ENCODE measurements around the gene PML. TPM values are rescaled to one million over a fixed set of nuclear protein-coding genes. Genes with fewer than 3 reads are reported as not detected.

Gene PML
- total and polyA plus RNA-seq, 9 of the 15 experiments (the other 6 are each of a cell fraction or from before 2014, with no cell fraction given), result 5.0 to 50.7 (median 10.1) TPM

GRCh38 chr15:73950831-73951561 is 43.5 kb upstream of the PML start (continued):
- no peak for TF ChIP-seq SMAD3 (CRISPR knock-in tag; conservative IDR thresholded peaks at IDR 0.05)
- TF ChIP-seq E2F4 (CRISPR knock-in tag; IDR thresholded peaks at IDR 0.05; ENCODE audit: low read depth), result no peak
- TF ChIP-seq STAT5A (IDR thresholded peaks at IDR 0.05; ENCODE audit: borderline replicate concordance, low read length), result no peak
- TF ChIP-seq SIRT6 (IDR thresholded peaks at IDR 0.05; ENCODE audit: low read depth, low read length), result no peak
- no peak for TF ChIP-seq HLTF (IDR thresholded peaks at IDR 0.05)
- TF ChIP-seq FOXO4 (CRISPR knock-in tag; IDR thresholded peaks at IDR 0.05), result no peak
- peak; percentile 28; the same call in 1 of the 2 replicates for TF ChIP-seq BHLHE40 (IDR thresholded peaks at IDR 0.05; ENCODE audit: low read length)
- 0 out of 4 replicates have a peak, but pooled peaks of 1 of the 2 experiments have one; percentile 12 for TF ChIP-seq MNT (conservative IDR thresholded peaks at IDR 0.05)
- no peak for TF ChIP-seq HDAC1 (IDR thresholded peaks at IDR 0.05)
- TF ChIP-seq HBP1 (CRISPR knock-in tag; IDR thresholded peaks at IDR 0.05), result no peak
- no peak for TF ChIP-seq NR4A1 (CRISPR knock-in tag; IDR thresholded peaks at IDR 0.05)
- TF ChIP-seq NR4A1 (tag; IDR thresholded peaks at IDR 0.05), result no peak
- TF ChIP-seq FOXK1 (CRISPR knock-in tag; IDR thresholded peaks at IDR 0.05; ENCODE audit: borderline replicate concordance), result no peak
- no peak for TF ChIP-seq EHMT2 (IDR thresholded peaks at IDR 0.05)
- no peak for TF ChIP-seq ZNF316 (IDR thresholded peaks at IDR 0.05)
- no peak for TF ChIP-seq RNF2 (IDR thresholded peaks at IDR 0.05)
- TF ChIP-seq MTF1 (CRISPR knock-in tag; IDR thresholded peaks at IDR 0.05; ENCODE audit: borderline replicate concordance), result no peak
- TF ChIP-seq NFE2L1 (tag; IDR thresholded peaks at IDR 0.05; ENCODE audit: borderline replicate concordance, low read depth), result no peak
- no peak for TF ChIP-seq GATAD2B (IDR thresholded peaks at IDR 0.05; ENCODE audit: borderline replicate concordance)
- no peak for TF ChIP-seq CC2D1A (IDR thresholded peaks at IDR 0.05)
- TF ChIP-seq ZNF174 (CRISPR knock-in tag; IDR thresholded peaks at IDR 0.05), result no peak
- no peak for TF ChIP-seq ZNF41 (CRISPR knock-in tag; conservative IDR thresholded peaks at IDR 0.05)
- TF ChIP-seq ZNF668 (CRISPR knock-in tag; IDR thresholded peaks at IDR 0.05), result no peak

Measured in K562 (cell line).